Activated T-cell treated with anti-CD3 and anti-CD28 coated beads for 1 hour (primary cell): Measurements from ENCODE around the gene DENND1C.
A peak's percentile ranks its signal among the peaks of the same experiment; 100 is the strongest.

Experiments used
- DNase-seq: peaks from one replicate; pipeline ENCODE4 v3.0.0-alpha.2; 2020; ENCODE audit warnings: low read depth

Gene DENND1C

GRCh38 chr19:6478815-6479214 is 2.8 kb downstream of the DENND1C start:
- DNase-seq = no peak

DNA sequence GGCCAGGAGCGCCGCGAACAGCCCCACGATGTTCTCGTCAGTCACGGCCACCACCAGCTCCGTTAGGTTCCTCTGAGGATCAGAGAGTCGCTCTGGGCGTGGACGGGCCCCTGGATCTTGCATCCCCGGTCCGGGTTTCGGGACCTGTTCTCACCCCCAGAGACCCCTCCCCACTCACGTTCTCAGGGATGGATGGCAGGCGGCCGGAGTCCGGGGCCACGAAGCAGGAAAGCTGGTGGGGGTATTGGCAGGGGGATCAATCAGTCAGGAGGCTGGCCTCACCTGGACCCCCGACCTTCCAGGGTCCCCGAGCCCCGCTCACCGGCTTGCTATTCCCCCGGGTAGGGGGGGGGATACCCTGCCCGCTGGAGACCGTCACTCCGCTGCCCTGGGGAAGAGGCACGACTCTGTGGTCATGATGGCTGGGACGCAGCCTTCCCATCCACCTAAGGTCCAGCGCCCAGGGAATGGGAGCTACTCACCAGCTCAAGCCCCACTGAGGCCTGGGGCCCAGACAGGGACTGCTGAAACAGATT is 4.6 kb downstream of the DENND1C start:
- no peak for DNase-seq

GRCh38 chr19:6476155-6476895 is 5.3 kb downstream of the DENND1C start:
- DNase-seq = peak; percentile 51

DNA sequence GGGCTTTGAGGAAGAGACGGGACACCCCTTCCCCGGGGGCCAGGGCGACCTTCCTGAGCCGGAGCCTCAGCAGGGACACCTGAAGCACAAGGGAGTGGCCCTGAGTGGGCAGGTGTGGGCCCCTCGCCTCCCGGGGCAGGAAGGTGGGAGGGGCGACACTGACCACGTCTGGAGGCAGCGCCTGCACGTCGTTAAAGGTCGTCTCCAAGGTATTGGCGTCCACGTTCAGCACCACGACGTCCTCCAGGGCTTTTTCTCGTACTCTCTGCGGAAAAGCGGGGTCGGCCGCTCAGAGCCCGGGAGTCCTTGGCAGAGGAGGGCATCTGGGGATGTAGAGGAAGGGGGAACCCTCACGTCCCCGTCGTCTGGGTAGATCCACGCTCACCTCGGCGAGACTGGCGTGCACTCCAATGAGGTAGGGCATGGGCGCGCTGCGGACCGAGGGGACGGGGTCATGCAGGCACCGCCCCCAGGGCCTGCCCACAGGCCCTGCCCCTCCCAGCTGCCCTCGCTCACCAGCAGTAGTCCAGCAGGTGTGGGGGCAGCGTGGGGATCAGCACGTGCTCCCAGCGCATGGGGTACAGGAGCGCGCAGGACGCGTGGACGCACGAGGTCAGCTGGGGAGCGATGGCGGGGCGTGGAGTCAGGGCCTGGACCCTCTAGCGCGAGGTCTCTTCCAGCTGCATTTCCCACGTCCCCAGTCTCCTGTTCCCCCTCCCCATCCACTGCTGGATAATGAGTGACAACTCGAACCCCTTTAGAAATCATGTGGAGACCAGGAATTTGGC is 6.1 kb downstream of the DENND1C start:
- no peak for DNase-seq

GRCh38 chr19:6473647-6474046 is 7.9 kb downstream of the DENND1C start:
- no peak for DNase-seq

GRCh38 chr19:6472713-6473112 is 8.9 kb downstream of the DENND1C start:
- no peak for DNase-seq

GRCh38 chr19:6471076-6471475 is 10.5 kb downstream of the DENND1C start:
- no peak for DNase-seq

- DNase-seq = no peak
Measured at GRCh38 chr19:6470173-6470572, 11.4 kb downstream of the DENND1C start.

- DNase-seq = no peak
Measured at GRCh38 chr19:6467384-6467783, 14.2 kb downstream of the DENND1C start.

DNA sequence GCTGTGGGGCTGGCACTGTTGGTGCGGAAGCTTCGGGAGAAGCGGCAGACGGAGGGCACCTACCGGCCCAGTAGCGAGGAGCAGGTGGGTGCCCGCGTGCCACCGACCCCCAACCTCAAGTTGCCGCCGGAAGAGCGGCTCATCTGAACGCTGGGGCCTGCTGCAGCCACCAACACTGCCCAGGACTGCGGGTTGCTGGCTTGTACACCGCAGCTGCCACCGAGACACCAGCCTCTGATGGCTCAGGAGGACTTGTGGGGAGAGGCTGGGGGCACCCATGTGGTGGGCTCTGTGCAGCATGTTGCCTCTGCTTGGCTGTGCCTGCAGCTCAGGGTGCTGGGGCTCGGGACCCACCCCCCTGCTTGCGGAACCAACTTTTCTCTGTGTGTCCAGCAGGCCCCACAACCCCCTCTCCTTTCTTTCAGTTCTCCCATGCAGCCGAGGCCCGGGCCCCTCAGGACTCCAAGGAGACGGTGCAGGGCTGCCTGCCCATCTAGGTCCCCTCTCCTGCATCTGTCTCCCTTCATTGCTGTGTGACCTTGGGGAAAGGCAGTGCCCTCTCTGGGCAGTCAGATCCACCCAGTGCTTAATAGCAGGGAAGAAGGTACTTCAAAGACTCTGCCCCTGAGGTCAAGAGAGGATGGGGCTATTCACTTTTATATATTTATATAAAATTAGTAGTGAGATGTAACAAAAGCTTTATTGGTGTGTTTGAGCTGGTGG is 14.9 kb downstream of the DENND1C start:
- no peak for DNase-seq

DNA sequence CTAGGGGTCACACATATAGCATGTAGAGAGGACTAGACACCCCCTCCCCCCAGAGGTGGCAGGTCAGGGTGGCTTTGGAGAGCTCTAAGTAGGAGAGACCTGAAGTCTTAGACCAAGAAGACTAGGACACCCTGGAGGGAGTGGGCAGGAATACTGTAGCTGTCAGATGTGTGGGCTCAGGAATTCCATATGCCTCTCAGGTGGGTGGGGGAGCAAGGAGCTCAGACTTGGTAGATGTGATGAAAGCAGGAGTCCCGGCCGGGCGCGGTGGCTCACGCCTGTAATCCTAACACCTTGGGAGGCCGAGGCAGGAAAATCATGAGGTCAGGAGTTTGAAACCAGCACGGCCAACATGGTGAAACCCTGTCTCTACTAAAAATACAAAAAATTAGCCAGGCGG is 15.9 kb downstream of the DENND1C start:
- DNase-seq = no peak

GRCh38 chr19:6465006-6465405 is 16.6 kb downstream of the DENND1C start:
- no peak for DNase-seq

DNA sequence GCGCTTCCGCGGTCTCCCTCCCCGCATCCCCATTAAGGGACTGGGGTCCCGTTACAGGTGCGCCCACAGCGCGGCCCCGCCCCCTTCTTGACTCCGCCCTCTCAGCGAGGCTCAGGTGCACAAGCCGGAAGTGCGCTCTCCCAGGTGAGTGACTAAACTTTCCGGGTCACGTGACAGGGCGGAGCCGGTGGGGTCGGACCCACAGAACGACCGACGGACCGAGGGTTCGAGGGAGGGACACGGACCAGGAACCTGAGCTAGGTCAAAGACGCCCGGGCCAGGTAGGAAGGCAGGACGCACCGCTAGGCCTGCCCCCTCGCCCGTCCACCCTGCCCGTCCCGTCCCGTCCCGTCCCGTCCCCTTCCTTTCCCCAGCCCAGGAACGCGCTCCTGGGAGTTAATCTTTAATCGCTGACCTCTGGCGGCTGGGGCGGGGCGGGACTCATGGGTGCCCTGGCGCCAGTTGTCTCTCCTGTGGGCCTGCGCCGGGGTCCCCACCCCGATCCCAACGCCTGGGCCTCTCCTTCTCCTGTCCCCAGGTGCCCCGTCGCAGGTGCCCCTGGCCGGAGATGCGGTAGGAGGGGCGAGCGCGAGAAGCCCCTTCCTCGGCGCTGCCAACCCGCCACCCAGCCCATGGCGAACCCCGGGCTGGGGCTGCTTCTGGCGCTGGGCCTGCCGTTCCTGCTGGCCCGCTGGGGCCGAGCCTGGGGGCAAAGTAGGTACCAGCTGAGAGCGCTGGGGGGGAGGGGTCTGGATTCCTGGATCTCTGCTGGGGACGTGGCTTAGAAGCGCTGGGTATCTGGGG is 17.3 kb downstream of the DENND1C start, which contains the start of gene CRB3:
CRB3 (plus strand) TSS at position 202 of the 804 bp plus-strand sequence; CDS start at position 633, 431 bp downstream.
- DNase-seq = peak; percentile 48

- peak; percentile 95 for DNase-seq
Measured at GRCh38 chr19:6460099-6460884, 21.3 kb downstream of the DENND1C start.

- DNase-seq = peak; percentile 45
Measured at GRCh38 chr19:6459262-6460098, 22.1 kb downstream of the DENND1C start, which contains the start of gene SLC25A23. SLC25A23 (minus strand) TSS chr19:6459792; CDS start chr19:6459628, 164 bp downstream.

DNA sequence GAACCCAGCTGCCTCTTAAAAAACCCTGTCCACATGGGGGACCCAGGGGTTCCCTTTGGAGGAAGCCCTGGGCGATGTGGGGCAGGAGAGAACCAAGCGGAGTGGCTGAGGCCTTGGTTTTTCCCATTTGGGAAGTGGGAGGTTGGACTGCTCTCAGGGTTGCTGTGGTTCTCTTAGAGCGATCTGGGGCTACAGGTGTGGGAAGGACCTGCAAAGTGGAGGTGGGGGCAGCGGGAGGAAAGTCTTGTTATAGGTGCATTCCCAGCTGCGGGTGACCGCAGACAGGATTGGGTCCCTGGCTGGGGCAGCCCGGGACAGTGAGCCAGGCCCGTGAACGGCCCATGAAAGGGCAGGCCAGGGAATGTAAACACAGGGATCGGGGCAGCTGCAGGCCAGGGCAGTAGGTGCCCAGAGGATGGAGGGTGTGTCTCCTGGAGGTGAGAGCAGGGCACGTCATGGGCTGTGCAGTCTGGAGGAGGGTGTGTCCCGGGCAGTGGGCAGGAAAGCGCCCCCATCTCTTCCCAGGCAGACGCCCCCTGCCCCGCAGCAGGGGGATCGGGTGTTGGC is 22.8 kb downstream of the DENND1C start:
- DNase-seq = no peak

DNA sequence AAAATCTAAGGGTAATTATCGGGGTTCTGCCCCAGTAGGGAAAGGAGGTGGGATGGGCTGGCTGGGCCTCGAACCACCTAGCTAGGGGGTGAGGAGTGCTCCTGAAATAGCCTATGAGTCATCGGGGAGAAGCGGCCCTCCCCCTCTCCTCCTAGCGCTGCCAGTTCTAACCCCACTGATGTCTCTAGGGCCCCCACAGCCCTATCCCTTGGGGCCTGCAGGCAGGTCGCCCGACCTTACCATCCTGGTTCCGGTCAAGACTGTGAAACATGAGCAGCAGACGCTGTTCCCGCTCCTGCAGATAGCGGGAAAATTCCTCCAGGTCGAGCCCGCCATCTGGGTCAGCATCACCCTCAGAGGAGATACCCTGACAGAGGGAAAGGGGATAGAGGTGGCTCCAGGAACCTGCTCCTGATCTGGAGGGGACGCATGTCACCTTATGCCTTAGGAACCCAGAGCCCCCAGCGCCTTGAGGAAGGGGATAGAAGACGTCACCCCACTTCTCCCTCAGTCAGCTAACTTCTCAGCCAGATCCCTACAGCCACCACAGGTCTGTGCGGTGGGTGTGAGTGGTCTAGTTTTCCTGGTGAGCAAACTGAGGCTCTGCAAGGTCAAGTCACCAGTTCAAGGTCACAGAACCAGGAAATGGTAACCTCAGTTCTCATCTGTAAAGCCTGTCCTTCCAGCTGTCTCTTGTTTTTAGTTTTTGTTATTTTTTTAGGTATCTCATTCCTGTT is 23.5 kb downstream of the DENND1C start:
- no peak for DNase-seq

DNA sequence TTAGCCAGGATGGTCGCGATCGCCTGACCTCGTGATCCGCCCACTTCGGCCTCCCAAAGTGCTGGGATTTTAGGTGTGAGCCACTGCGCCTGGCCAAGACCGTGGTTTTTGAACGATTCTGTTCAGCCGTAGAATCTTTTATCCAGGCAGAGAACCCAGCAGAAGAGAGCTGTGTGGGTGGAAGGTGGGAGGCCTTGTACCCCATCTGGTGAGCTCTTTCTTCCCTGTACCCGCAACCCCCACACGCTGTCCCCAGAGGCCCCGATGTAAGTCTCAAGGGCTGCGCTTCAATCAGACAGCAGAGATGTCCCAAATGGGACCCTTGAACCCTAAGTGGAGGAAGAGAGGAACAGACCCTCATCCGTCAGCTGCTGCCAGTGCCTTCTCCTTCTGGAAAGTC is 25.7 kb downstream of the DENND1C start:
- no peak for DNase-seq
